Kidney tubule cell (primary cell): Measurements from ENCODE around the gene MT1HL1.
"Not testable (repeated sequence)": the region's sequence is repeated elsewhere in the genome, so short reads cannot be mapped to it uniquely, and the experiment has no call there.

ENCODE experiments used
- DNase-seq: peaks from one replicate; pipeline ENCODE4 v3.0.0-alpha.2; 2018; ENCODE audit warnings: low spot score

MT1HL1 gene

GRCh38 chr1:236975461-236975860, 28.8 kb downstream of the MT1HL1 start:
- no peak for DNase-seq

DNA sequence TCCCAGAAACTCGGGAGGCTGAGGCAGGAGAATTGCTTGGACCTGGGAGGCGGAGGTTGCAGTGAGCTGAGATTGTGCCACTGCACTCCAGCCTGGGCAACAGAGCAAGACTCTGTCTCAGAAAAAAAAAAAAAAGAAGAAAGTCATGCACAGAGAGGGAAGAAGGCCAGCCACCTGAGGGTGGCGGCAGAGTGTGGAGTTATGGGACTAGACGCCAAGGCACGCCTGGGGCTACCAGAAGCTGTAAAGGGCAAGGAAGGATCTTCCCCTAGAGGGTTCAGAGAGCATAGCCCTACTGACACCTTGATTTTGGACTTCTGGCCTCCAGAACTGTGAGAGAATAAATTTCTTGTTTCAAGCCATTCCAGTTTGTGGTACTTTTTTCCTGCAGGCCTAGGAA, 30.2 kb downstream of the MT1HL1 start:
- DNase-seq = not testable (repeated sequence)

- no peak for DNase-seq
Observed at GRCh38 chr1:236966636-236967035, 37.6 kb downstream of the MT1HL1 start.

- DNase-seq = no peak
Observed at GRCh38 chr1:236963920-236964319, 40.3 kb downstream of the MT1HL1 start.

- DNase-seq = no peak
Observed at GRCh38 chr1:236959112-236959511, 45.1 kb downstream of the MT1HL1 start.

DNA sequence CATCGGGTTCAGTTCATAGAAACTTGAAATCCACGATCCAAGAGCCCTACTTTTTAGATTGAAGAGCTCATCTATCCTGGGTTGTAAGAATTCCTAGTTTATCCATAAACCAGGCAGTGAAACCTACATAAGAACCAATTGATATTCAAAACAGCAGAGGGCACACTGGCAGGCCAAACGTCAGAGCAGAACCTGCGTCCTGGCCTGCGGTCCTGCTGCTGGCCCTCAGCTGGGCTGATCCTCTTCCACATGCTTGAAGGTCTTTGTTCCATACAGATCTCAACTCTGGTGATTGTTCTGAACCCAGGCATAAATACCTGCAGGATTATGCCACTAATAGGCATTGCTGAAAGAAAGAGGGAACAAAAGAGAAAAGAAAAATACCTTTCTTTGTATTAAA, 47.0 kb downstream of the MT1HL1 start:
- DNase-seq = no peak
